Fibroblast of mammary gland (primary cell): ENCODE data around the gene EPB42.
A peak's percentile ranks its signal among the peaks of the same experiment; 100 is the strongest.

Source experiments
- DNase-seq: peaks from one replicate; pipeline ENCODE4 v3.0.0-alpha.2; 2010; ENCODE audit warnings: low read depth
- H3K4me3 ChIP-seq: 2 replicates; pipeline ENCODE4 v1.5.1; 2011; ENCODE audit warnings: low read depth, mild to moderate bottlenecking, low read length, moderate library complexity; ENCODE audit not compliant: control insufficient read depth
- CTCF ChIP-seq: conservative IDR thresholded peaks from 2 replicates; pipeline ENCODE4 v1.5.1; 2011; ENCODE audit warnings: low read depth, low read length, inconsistent platforms; ENCODE audit not compliant: control insufficient read depth, insufficient read depth

EPB42 gene

DNA sequence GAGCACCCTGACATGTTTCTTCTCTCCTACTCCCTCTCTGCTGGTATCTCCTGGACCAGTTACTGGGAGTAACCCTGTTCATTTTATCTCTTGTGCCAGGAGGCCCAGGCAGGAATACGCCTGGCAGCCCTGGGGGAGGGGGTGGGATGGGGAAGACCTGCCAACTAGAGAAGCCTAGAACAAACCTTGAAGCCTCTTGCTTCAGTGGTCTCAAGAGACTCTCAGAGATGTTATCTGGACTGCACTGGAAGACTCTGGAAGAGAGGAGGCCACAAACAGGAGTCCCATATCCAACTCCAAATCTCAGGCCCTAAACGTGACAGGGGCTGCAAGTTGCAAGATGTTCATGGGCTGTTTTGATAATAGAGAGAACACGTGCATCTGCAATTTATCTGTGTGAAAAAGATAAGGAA lies at the start of gene EPB42:
Gene EPB42 (minus strand): TSS at position 28 of the 413 bp plus-strand sequence. CDS start 193 bp downstream, outside the sequence.
- no peak for TF ChIP-seq CTCF
- no peak for DNase-seq

DNA sequence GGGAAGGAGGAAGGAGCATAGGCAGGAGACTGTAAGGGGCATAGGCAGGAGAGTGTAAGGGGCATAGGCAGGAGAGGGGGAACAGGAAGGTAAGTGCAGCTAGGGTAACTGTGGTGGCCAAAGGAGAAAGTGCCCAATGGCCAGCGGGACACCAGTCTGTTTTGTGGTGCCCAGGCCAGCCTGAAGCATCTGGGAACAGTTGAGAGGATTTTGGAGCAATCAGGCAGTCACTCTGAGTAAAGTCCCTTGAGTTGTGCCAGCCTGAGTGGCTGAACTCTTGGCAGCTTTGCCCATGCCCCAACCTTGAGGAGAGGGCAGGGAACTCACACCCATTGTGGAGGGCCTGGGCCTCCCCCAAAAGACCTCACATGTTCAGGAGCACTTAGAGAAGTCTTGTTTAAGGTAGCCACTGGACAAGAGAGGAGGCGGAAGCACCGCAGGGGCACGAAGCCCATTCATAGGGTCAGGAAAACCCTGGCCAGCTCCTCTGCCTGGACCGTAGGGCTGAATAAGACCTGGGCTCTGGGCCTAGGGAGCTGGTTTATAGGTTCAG lies 49.4 kb upstream of the EPB42 start:
- DNase-seq: no peak
- TF ChIP-seq CTCF: no peak
- H3K4me3 ChIP-seq: no peak overlapping the region

More for the DNA sequence above, at the start of gene EPB42:
- H3K4me3 ChIP-seq: no peak within 1 kb of the TSS

DNA sequence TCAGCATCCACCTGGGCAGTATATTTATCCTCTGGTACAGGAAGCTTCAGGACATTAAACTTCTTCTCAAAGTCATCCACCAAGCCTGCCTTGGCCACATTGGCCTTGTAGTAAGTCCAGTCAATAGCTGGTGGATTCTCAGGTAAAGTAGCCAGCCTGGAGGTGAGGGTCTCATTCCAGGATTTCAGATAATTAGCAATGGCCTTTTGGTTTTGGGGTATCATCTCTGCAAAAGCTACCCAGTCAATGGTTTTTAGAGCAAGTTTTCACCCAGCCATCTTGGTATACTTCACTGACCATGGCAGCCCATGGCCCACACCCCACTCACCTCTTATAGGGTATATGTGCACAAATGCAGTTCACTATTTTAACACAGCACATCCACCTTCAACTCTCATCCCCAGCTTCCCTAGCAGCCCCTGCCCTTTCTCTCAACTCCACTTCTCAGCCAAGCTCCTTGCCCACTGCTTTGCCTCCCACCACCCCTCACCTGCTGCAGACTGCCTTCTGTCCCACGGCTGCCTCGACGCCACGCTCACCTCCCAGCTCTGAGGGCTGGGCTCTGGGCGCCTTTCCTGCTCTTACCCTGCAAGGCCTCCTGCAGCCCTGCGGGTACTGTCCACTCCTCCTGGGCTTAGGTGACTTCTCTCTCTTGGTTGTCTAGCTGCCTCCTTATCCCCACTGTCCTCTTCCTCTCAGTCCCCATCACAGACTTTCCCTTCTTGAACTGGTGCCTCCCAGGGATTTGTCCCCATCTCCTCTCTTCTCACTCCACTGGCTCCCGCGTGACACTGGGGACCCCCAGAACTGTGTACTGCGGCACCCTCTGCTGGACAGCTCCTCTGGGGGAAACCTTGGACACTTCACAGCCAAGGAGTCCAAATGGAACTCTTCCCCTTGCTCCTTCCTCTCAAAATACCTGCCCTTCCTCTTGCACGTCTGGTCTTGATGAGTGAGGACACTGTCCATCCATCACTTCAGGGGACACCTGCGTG lies 47.6 kb upstream of the EPB42 start:
- TF ChIP-seq CTCF: peak; percentile 25
- no peak for DNase-seq
- H3K4me3 ChIP-seq: no peak overlapping the region

DNA sequence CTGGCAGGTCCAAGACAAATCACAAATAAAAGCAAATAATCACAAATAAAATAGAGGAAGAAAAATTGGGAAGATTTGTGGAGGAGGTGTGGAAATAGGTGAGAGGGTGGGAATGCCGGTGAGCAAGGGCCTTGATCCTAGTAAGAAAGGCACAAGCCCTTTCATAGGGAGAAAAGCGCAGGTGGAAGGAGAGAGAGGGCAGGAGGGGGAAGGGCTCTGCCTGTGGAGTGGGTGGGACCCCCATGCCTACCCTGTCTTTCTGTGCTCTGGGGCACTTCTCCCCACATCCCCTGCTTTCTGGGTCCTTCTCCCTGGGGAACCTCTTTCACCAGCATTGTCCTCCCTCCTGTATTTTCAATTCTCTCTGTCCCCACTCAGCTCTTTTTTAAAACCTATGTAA lies 46.6 kb upstream of the EPB42 start:
- H3K4me3 ChIP-seq: no peak overlapping the region
- no peak for DNase-seq
- TF ChIP-seq CTCF: no peak

DNA sequence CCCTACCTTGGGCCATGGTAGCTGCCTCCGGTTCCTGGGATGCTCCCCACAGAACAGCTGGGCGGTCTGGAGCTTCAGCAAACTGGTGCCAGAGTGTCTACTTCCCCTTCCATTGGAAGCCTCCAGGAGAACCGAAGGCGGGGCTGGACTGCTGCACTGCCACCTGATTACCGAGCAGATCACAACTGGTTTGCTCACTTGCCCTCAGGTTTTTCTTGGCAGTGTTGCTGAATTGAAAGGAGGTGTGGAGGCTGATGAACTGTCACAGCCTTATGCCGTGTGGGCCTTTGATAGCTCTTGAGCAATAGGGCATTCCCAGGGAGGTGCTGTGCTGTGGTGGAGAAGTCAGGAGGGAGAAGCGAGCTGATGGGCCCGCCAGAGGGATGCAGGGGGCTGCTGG lies 46.0 kb upstream of the EPB42 start, which contains the start of gene TGM5:
Gene TGM5 (minus strand): TSS at position 95 of the 400 bp plus-strand sequence. CDS start 79 bp downstream, at position 16.
- DNase-seq: no peak
- TF ChIP-seq CTCF: no peak
- H3K4me3 ChIP-seq: no peak within 1 kb of the TSS

- no peak for DNase-seq
- H3K4me3 ChIP-seq: no peak overlapping the region
- TF ChIP-seq CTCF: no peak
Measured at GRCh38 chr15:43266386-43266785, 45.6 kb upstream of the EPB42 start.
